WTC11 (cell line): Measurements from ENCODE around the gene RBP3. TPM values are rescaled to one million over a fixed set of nuclear protein-coding genes. Genes with fewer than 3 reads are reported as not detected.
A peak's percentile ranks its signal among the peaks of the same experiment; 100 is the strongest.

Experiments
- ATAC-seq: fragments of 200-7000 bp; cut with Tn5 transposase; 2 replicates; pipeline ENCODE4 v1.10.0; 2021; ENCODE audit warnings: mild to moderate bottlenecking, moderate library complexity
- CTCF ChIA-PET: fragments of 300-600 bp; sonication (Branson Sonifier 250); formaldehyde crosslinking; loops from one replicate; lab custom pipeline; 2021; ENCODE audit warnings: antibody characterized with exemption; lab: Charles Lee
- POLR2A ChIA-PET: fragments of 350-600 bp; sonication (Branson Sonifier 250); formaldehyde crosslinking; loops from one replicate; lab custom pipeline; 2021; ENCODE audit warnings: antibody characterized with exemption; lab: Charles Lee
- DNase-seq: peaks from one replicate; pipeline ENCODE4 v3.0.0; 2021; ENCODE audit warnings: low spot score
- H3K27ac Mint-ChIP-seq: 2 replicates; pipeline ENCODE4 v1.8.0; 2021; ENCODE audit warnings: mixed read lengths
- H3K27me3 Mint-ChIP-seq: 2 replicates; pipeline ENCODE4 v1.8.0; 2021; ENCODE audit warnings: low read depth, mild to moderate bottlenecking, moderate library complexity, mixed read lengths
- H3K36me3 Mint-ChIP-seq: 2 replicates; pipeline ENCODE4 v1.8.0; 2021; ENCODE audit warnings: mixed read lengths
- H3K4me1 Mint-ChIP-seq: 2 replicates; pipeline ENCODE4 v1.8.0; 2022; ENCODE audit warnings: mixed read lengths
- H3K4me3 Mint-ChIP-seq: 2 replicates; pipeline ENCODE4 v1.8.0; 2021; ENCODE audit warnings: mild to moderate bottlenecking, moderate library complexity, mixed read lengths
- H3K9me3 Mint-ChIP-seq: 2 replicates; pipeline ENCODE4 v1.8.0; 2021; ENCODE audit warnings: mixed read lengths
- AFF4 ChIP-seq: sonication (generic); formaldehyde crosslinking; IDR thresholded peaks from 2 replicates; pipeline ENCODE4 v1.8.1; 2023; ENCODE audit warnings: mild to moderate bottlenecking, missing genetic modification reagents, borderline replicate concordance
- CREB1 ChIP-seq: sonication (generic); formaldehyde crosslinking; IDR thresholded peaks from 2 replicates; pipeline ENCODE4 v1.8.0; 2023; ENCODE audit warnings: mild to moderate bottlenecking, missing genetic modification reagents
- CTCF ChIP-seq: fragments of 200-600 bp; IDR thresholded peaks from 2 replicates; pipeline ENCODE4 v1.8.0; 2022; ENCODE audit warnings: antibody characterized with exemption
- ELF4 ChIP-seq: sonication (generic); formaldehyde crosslinking; IDR thresholded peaks from 2 replicates; pipeline ENCODE4 v1.8.1; 2022; ENCODE audit warnings: low read depth, mild to moderate bottlenecking, moderate library complexity, missing genetic modification reagents
- FOXP1 ChIP-seq: sonication (generic); formaldehyde crosslinking; IDR thresholded peaks from 2 replicates; pipeline ENCODE4 v1.8.0; 2022; ENCODE audit warnings: missing genetic modification reagents, mild to moderate bottlenecking, moderate library complexity, borderline replicate concordance
- GABPB1 ChIP-seq: sonication (generic); formaldehyde crosslinking; IDR thresholded peaks from 2 replicates; pipeline ENCODE4 v1.8.1; 2023; ENCODE audit warnings: mild to moderate bottlenecking, missing genetic modification reagents
- JAZF1 ChIP-seq: fragments of 250-450 bp; sonication (Bioruptor Pico); IDR thresholded peaks from 2 replicates; pipeline ENCODE4 v1.9.0; 2021; ENCODE audit warnings: moderate library complexity, mild to moderate bottlenecking, inconsistent platforms
- MYBL2 ChIP-seq: sonication (generic); formaldehyde crosslinking; IDR thresholded peaks from 2 replicates; pipeline ENCODE4 v1.8.1; 2023; ENCODE audit warnings: mild to moderate bottlenecking, moderate library complexity, missing genetic modification reagents
- SMAD3 ChIP-seq: sonication (generic); formaldehyde crosslinking; IDR thresholded peaks from 2 replicates; pipeline ENCODE4 v1.8.0; 2022; ENCODE audit warnings: missing genetic modification reagents, mild to moderate bottlenecking, borderline replicate concordance
- SMAD4 ChIP-seq: sonication (generic); formaldehyde crosslinking; IDR thresholded peaks from 2 replicates; pipeline ENCODE4 v1.8.0; 2022; ENCODE audit warnings: mild to moderate bottlenecking, missing genetic modification reagents
- TP53 ChIP-seq: sonication (generic); formaldehyde crosslinking; IDR thresholded peaks from 2 replicates; pipeline ENCODE4 v1.8.1; 2023; ENCODE audit warnings: mild to moderate bottlenecking, missing genetic modification reagents
- ZNF138 ChIP-seq: sonication (generic); formaldehyde crosslinking; conservative IDR thresholded peaks from 2 replicates; pipeline ENCODE4 v1.8.1; 2022; ENCODE audit warnings: mild to moderate bottlenecking, moderate library complexity, missing genetic modification reagents
- ZNF219 ChIP-seq: sonication (generic); formaldehyde crosslinking; IDR thresholded peaks from 2 replicates; pipeline ENCODE4 v1.8.0; 2023; ENCODE audit warnings: missing genetic modification reagents, mild to moderate bottlenecking, borderline replicate concordance
- total RNA-seq: library from RNA; stranded (reverse); gene quantifications from 3 replicates; pipeline ENCODE4 v1.2.3, GENCODE V29; 2021
- TF ChIP-seq, protein P1 (sequence below): sonication (generic); formaldehyde crosslinking; IDR thresholded peaks from 2 replicates; pipeline ENCODE4 v1.8.0; 2022; ENCODE audit warnings: mild to moderate bottlenecking, missing genetic modification reagents
- TF ChIP-seq, protein P2 (sequence below): fragments of 250-450 bp; sonication (Bioruptor Pico); IDR thresholded peaks from 2 replicates; pipeline ENCODE4 v2.1.2; 2022; ENCODE audit warnings: mild to moderate bottlenecking, moderate library complexity

Gene RBP3
- total RNA-seq, 1 experiment from 2014 or later: not detected

GRCh38 chr10:47364366-47364765, 16.2 kb downstream of the RBP3 start:
- ATAC-seq (no peak), DNase-seq (no peak)
- no peaks in the 10 kb centered on the region for H3K9me3 Mint-ChIP-seq
- CTCF ChIA-PET: interaction anchor here (2.4 kb wide), 1 partner anchor 340 kb away, joined by 8 read pairs; no protein-coding TSS in a partner anchor
- H3K27ac Mint-ChIP-seq: no peak overlapping the region; the same call in 1 of the 2 replicates
- H3K4me3 Mint-ChIP-seq: no peak overlapping the region
- no peaks in the 10 kb centered on the region for H3K36me3 Mint-ChIP-seq
- POLR2A ChIA-PET: interaction anchor here (1.0 to 1.7 kb wide), 2 partner anchors 13 to 20 kb away, joined by 4 to 6 read pairs; partner anchors contain the start of gene ZNF488
- H3K4me1 Mint-ChIP-seq: peaks cover 26% of the 10 kb centered on the region
- H3K27me3 Mint-ChIP-seq: no peaks in the 10 kb centered on the region
- TF ChIP-seq ZNF138 (no peak), ZNF219 (no peak), MYBL2 (CRISPR knock-in tag) (no peak), CTCF (no peak), FOXP1 (CRISPR knock-in tag) (no peak), AFF4 (CRISPR knock-in tag) (no peak), SMAD4 (CRISPR knock-in tag) (no peak), JAZF1 (CRISPR knock-in tag) (no peak), SMAD3 (CRISPR knock-in tag) (no peak)
- TF ChIP-seq, protein P1, sequence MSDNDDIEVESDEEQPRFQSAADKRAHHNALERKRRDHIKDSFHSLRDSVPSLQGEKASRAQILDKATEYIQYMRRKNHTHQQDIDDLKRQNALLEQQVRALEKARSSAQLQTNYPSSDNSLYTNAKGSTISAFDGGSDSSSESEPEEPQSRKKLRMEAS: no peak
- TF ChIP-seq, protein P2, sequence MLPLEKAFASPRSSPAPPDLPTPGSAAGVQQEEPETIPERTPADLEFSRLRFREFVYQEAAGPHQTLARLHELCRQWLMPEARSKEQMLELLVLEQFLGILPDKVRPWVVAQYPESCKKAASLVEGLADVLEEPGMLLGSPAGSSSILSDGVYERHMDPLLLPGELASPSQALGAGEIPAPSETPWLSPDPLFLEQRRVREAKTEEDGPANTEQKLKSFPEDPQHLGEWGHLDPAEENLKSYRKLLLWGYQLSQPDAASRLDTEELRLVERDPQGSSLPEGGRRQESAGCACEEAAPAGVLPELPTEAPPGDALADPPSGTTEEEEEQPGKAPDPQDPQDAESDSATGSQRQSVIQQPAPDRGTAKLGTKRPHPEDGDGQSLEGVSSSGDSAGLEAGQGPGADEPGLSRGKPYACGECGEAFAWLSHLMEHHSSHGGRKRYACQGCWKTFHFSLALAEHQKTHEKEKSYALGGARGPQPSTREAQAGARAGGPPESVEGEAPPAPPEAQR: no peak
- TF ChIP-seq, all 79 proteins: peak for 0

- TF ChIP-seq GABPB1 (CRISPR knock-in tag) (no peak), CREB1 (no peak), TP53 (CRISPR knock-in tag) (no peak), JAZF1 (CRISPR knock-in tag) (no peak), ELF4 (no peak)
- ATAC-seq (no peak), DNase-seq (no peak)
- POLR2A ChIA-PET: interaction anchor here (1.0 to 1.7 kb wide), 2 partner anchors 13 to 19 kb away, joined by 4 to 6 read pairs; partner anchors contain the start of gene ZNF488
- CTCF ChIA-PET: interaction anchor here (2.4 kb wide), 1 partner anchor 340 kb away, joined by 8 read pairs; no protein-coding TSS in a partner anchor
- Mint-ChIP-seq H3K4me1 (peaks cover 26% of the 10 kb centered on the region), H3K27me3 (no peaks in the 10 kb centered on the region), H3K27ac (0 out of 2 replicates have a peak overlapping the region, but pooled peaks have one; percentile 58), H3K9me3 (no peaks in the 10 kb centered on the region), H3K36me3 (no peaks in the 10 kb centered on the region; the same call in 1 of the 2 replicates), H3K4me3 (no peak overlapping the region)
Observed at GRCh38 chr10:47364911-47365310, 16.7 kb downstream of the RBP3 start.
